Right hindlimb (tissue), 1 donor: ENCODE results near the gene PRSS2.
"Not testable (repeated sequence)": the region's sequence is repeated elsewhere in the genome, so short reads cannot be mapped to it uniquely, and the experiment has no call there.

Experiments
- DNase-seq: peaks from one replicate; pipeline ENCODE4 v3.0.0-alpha.2; 2018

The PRSS2 gene

GRCh38 chr7:142770661-142771352 lies at the start of gene PRSS2:
Gene PRSS2 (plus strand): TSS chr7:142770970. CDS start chr7:142770983, 13 bp downstream.
- DNase-seq = no peak

- no peak for DNase-seq
Observed at GRCh38 chr7:142720986-142721385, 49.8 kb upstream of the PRSS2 start.

GRCh38 chr7:142722248-142722794 lies 48.4 kb upstream of the PRSS2 start:
- no peak for DNase-seq

GRCh38 chr7:142733271-142733670 lies 37.5 kb upstream of the PRSS2 start:
- DNase-seq = no peak

GRCh38 chr7:142739923-142740492 lies 30.8 kb upstream of the PRSS2 start:
- no peak for DNase-seq

GRCh38 chr7:142740786-142741185 lies 30.0 kb upstream of the PRSS2 start:
- no peak for DNase-seq

- not testable (repeated sequence) for DNase-seq
Observed at GRCh38 chr7:142741932-142742331, 28.8 kb upstream of the PRSS2 start.

- no peak for DNase-seq
Observed at GRCh38 chr7:142745091-142745635, 25.6 kb upstream of the PRSS2 start.

- DNase-seq = no peak
Observed at GRCh38 chr7:142745745-142746144, 25.0 kb upstream of the PRSS2 start.

GRCh38 chr7:142746264-142746663 lies 24.5 kb upstream of the PRSS2 start:
- no peak for DNase-seq

GRCh38 chr7:142748410-142748809 lies 22.4 kb upstream of the PRSS2 start:
- DNase-seq = not testable (repeated sequence)

- DNase-seq = no peak
Observed at GRCh38 chr7:142749218-142749993, 21.4 kb upstream of the PRSS2 start, which contains the start of gene PRSS1. Gene PRSS1 (plus strand): TSS chr7:142749472. CDS start chr7:142749485, 13 bp downstream.

GRCh38 chr7:142750321-142750938 lies 20.3 kb upstream of the PRSS2 start:
- DNase-seq = no peak

GRCh38 chr7:142751526-142752175 lies 19.1 kb upstream of the PRSS2 start:
- not testable (repeated sequence) for DNase-seq

- DNase-seq = no peak
Observed at GRCh38 chr7:142752376-142753225, 18.2 kb upstream of the PRSS2 start.

- DNase-seq = no peak
Observed at GRCh38 chr7:142753366-142753765, 17.4 kb upstream of the PRSS2 start.

- DNase-seq = not testable (repeated sequence)
Observed at GRCh38 chr7:142753925-142754491, 16.8 kb upstream of the PRSS2 start.

GRCh38 chr7:142754681-142755575 lies 15.8 kb upstream of the PRSS2 start:
- no peak for DNase-seq

- DNase-seq = not testable (repeated sequence)
Observed at GRCh38 chr7:142758312-142758711, 12.5 kb upstream of the PRSS2 start.

GRCh38 chr7:142759433-142759832 lies 11.3 kb upstream of the PRSS2 start:
- no peak for DNase-seq
